CD4-positive, alpha-beta T cell treated with Interleukin-10 for 1 hour (primary cell): Measurements from ENCODE around the gene BEST1.
"Not testable (repeated sequence)": the region's sequence is repeated elsewhere in the genome, so short reads cannot be mapped to it uniquely, and the experiment has no call there.

ENCODE experiments used
- DNase-seq: peaks from one replicate; pipeline ENCODE4 v3.0.0-alpha.2; 2020

BEST1 gene

DNA sequence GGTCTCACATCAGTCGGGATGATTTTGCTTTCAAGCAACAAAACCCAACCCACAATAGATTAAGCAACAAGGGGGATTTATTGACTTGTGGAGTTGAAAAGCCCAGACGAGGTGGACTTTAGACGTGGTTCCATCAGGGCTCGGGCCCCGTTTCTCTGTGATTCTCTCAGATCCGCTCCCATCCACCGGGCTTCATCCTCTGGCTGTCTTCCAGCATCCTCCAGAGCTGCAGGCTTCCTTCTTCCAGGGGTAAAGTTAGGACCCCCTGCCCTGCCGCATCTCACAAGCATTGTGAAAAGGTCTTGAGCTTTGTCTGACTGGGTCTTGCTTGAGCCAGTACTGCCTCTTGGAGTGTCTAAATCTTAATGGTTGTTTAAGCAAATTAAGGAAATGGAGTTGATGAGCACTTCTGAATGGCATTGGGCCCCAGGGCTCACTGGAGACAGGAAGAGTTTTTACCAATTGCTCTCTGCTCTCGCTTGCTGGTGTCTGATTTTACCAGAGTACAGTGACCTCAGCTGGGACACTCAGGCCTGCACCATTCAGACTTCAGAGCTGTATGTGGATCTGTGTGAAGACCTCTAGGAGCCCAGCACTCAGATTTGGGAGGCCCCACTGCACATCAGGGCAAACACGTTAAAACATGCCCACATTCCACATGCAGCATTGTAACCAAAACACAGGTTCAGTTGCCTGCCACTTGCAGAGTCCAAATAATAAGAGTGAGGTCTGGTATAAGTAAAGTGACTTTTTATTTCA lies 30.8 kb downstream of the BEST1 start:
- no peak for DNase-seq

GRCh38 chr11:61983419-61983818 lies 33.3 kb downstream of the BEST1 start:
- DNase-seq, result no peak

DNA sequence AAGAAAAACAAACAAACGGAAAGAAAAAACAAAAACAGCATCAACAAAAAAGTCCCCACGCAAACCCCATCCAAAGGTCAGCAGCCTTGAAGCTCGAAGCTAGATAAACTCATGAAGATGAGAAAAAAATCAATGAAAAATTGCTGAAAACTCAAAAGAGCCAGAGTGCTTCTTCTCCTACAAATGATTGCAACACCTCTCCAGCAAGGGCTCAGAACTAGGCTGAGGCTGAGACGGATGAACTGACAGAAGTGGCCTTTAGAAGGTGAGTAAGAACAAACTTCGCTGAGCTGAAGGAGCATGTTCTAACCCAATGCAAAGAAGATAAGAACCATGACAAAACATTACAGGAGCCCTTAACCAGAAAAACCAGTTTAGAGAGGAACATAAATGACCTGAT lies 35.7 kb downstream of the BEST1 start:
- no peak for DNase-seq

DNA sequence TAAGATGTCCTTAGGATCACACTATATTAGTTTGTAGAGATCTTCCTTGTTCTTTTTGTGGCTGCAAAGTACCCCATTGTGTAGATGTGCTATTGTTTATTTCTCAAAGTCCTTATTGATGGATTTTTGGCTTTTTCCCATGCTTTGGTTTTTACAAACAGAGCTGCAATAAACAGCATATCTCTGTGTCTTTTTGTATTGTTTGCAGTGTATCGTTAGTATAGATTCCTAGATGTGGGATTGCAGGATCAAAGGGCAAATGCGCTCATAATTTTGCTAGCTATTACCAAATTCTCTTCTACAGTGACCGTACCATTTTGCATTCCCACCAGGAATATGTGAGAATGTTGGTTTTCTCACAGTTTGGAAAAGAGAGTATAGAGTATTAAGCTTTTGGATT lies 44.8 kb downstream of the BEST1 start:
- DNase-seq, result no peak

GRCh38 chr11:61996933-61997332 lies 46.8 kb downstream of the BEST1 start:
- DNase-seq, result no peak

- DNase-seq, result no peak
These were observed 49.2 kb downstream of the BEST1 start for GRCh38 chr11:61999141-61999975.

GRCh38 chr11:62000539-62001446 lies 50.6 kb downstream of the BEST1 start:
- no peak for DNase-seq

DNA sequence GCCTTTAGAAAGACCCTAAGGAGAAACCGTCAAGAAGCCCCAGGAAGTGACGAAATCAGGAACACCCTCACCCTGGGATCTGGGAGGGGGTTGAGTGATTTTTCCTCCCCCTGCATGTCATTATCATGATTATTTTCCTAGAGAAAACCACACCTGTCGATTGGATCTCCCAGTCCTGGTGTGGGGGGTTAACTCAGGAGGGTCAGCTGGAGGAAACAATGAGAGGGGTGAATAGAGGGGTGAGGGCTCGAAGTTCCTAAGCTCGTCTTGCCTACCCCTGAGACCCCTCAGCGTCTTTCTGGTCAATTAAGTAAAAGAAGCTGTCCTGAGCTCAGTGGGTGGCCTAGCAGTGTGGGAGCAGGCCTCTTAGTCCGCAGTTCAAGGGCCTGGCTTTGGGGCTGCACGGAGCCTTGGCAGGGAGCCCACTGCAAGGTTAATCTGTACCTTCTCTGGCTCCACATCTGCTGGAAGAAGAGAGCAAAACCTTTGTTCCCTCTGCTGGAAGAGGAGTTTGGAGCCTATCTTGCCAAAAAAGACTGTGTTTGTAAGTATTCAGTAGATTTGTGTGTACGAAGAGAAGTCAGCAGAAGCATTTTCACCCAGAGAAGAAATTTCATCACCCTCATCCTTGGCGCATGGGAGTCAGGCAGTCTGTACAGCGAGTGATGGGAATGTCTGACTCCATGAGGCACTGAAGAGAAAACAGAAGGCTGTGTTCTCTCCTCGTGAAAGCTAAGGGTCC lies 51.5 kb downstream of the BEST1 start:
- DNase-seq, result no peak

- not testable (repeated sequence) for DNase-seq
These were observed 52.1 kb downstream of the BEST1 start for GRCh38 chr11:62002283-62002682.

DNA sequence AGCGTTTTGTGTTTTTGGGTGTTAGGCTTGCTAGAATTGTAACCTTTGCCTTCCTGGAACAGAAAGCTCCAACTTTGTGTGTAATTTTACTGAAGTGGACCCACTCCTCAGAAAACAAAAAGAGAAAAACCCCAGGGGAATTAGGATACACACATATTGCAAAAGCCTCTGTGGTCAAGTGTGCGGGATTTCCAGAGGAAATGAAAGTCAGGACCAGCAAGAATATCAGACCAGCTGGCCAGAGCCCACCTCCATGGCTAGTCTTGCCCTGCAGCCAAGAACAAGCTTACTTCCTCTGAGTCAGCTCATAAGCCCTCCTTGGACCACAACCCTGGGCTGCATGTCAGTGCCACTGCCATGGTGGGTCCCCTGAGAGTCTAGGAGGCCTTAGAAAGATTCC lies 54.3 kb downstream of the BEST1 start:
- DNase-seq, result no peak

GRCh38 chr11:62008193-62008592 lies 58.0 kb downstream of the BEST1 start:
- no peak for DNase-seq

DNA sequence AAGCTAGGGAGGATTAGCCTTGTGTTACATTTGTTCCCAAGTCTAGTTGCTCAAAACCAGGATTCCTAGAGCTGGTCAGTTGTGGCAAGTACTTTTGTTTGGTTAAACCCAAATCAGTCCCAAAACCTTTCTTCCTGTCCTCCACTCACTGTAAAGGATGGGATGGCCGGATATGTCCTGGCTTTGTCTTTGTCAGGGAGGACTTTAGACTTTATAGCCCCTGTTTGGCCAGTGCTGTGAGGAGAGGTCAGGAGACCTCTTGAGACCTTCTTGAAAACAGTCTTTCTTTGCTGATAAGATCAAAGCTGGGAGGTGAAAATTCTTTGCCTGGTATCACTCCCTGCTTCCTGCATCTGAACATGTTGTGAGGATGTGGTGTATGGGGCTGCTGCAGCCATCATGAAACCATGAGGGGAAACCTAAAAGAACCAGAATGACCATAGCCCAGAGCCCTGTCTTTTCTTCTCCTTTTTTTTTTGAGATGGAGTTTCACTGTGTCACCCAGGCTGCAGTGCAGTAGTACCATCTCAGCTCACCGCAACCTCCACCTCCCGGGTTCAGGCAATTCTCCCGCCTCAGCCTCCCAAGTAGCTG lies 60.9 kb downstream of the BEST1 start:
- DNase-seq, result no peak

GRCh38 chr11:62011881-62012280 lies 61.7 kb downstream of the BEST1 start:
- DNase-seq, result no peak

- DNase-seq, result no peak
These were observed 62.3 kb downstream of the BEST1 start for GRCh38 chr11:62012451-62012831.

- DNase-seq, result no peak
These were observed 62.8 kb downstream of the BEST1 start for GRCh38 chr11:62012832-62013461.
